Measurements from ENCODE around the gene C1QTNF8.

C1QTNF8 gene

DNA sequence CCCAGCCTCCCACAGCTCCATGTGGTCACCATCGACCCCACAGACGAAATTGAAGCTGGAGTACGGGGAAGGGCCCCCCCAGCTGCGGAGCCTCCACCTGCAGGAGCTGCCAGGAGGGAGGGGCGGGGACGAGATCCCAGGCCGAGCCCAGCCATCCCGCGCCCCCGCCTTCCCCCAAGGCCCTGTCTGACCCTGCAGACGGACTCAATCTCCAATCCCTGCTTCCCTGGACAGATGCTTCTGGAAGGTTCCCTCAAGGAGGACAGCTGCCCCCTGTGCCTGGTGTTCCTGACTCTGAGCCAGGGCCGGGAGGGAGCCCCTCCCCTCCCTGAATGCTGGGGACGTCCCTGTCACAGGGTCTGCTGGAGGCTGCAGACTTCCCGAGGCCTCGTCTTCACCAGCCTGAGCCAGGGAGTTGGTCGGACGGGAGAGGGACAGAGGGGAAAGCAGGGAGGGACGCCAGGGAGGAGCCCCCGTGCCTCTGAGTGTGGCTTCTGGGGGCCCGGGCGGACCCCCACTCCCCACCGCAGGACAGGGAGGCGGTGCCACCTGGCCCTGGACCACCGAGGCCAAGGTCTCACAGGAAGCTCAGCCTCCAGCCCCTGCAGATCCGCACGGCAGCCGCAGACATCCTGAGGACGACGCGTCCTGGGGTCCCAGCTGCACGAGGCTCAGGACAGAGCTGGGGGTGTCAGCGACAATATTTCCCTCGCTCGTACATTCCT, 21.3 kb upstream of the C1QTNF8 start:
- no peak for FAIRE-seq

GRCh38 chr16:1116693-1117077, 20.6 kb upstream of the C1QTNF8 start:
- TF ChIP-seq CTCF (IDR thresholded peaks at IDR 0.05; ENCODE audit: insufficient read depth, missing control alignments): no peak
- FAIRE-seq: no peak
- no peak for DNase-seq (ENCODE audit: insufficient read length, low spot score)

More for the DNA sequence above, 21.3 kb upstream of the C1QTNF8 start:
- no peak for DNase-seq (ENCODE audit: insufficient read length, low spot score)
- no peak for TF ChIP-seq CTCF (IDR thresholded peaks at IDR 0.05; ENCODE audit: insufficient read depth, missing control alignments)

- no peak for FAIRE-seq
- TF ChIP-seq CTCF (IDR thresholded peaks at IDR 0.05; ENCODE audit: insufficient read depth, missing control alignments): no peak
- no peak for DNase-seq (ENCODE audit: insufficient read length, low spot score)
These were observed 18.0 kb upstream of the C1QTNF8 start for GRCh38 chr16:1113889-1114526.

DNA sequence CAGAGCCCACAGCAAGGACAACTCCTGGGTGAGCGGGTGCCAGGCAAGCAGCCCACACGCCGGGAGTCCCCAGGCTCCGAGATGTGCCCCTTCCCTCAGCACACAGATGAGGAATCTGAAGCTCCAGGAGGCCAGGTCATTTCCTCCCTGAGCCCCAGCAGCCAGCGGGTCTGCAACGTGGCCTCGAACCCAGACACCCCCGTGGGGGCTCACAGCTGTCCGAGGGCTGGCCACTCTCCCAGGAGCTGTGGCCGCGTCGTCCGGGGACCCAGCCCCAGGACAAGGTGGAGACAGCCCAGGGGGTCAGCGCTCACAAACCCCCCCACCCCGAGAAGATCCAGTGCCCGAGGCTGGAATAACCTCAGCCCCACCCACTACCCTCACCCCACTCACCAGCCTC, 17.4 kb upstream of the C1QTNF8 start:
- DNase-seq (ENCODE audit: insufficient read length, low spot score) (no peak), FAIRE-seq (no peak)
- TF ChIP-seq CTCF (IDR thresholded peaks at IDR 0.05; ENCODE audit: insufficient read depth, missing control alignments): no peak

DNA sequence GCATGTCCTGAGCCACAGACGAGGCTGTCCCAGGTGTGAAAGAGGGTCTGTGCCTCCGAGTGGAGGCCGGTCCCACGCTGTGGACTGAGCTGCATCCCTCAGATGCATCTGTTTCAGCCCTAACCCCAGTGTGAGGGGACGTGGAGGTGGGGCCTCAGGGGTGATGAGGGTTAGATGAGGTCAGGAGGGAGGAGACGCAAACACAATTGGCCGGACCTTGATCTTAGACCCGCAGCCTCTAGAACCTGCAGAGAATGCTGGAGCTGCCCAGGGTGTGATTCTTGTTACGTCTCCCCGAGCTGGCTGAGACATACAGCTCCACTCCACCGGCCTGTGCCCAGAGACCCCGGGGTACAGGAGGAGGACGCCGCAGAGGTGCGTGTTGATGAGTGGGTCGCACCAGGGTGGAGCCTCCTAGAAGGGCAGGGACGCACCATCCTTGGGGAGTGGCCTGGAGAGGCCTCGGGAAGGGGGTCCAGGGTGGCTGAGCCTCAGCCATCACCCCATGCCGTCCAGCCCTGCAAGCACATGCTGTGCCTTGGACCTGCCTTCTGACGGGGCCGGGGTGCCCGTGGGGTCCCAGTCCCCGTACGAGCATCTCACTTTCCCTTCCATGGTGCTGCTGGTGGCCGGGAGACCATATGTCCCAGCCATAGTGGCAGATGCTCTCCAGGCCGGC, 16.6 kb upstream of the C1QTNF8 start:
- FAIRE-seq: no peak
- TF ChIP-seq CTCF (IDR thresholded peaks at IDR 0.05; ENCODE audit: insufficient read depth, missing control alignments): no peak
- DNase-seq (ENCODE audit: insufficient read length, low spot score): no peak

GRCh38 chr16:1109648-1110047, 13.6 kb upstream of the C1QTNF8 start:
- DNase-seq (ENCODE audit: insufficient read length, low spot score) (no peak), FAIRE-seq (no peak)
- no peak for TF ChIP-seq CTCF (IDR thresholded peaks at IDR 0.05; ENCODE audit: insufficient read depth, missing control alignments)

Measured in D721Med (cell line).